GM19468 (cell line): Measurements from ENCODE around the gene JMJD4.

Experiments used
- ATAC-seq: cut with Tn5 transposase; IDR thresholded peaks from one replicate; pipeline ENCODE4 v1.9.1; 2021; ENCODE audit warnings: mild to moderate bottlenecking, moderate library complexity, moderate number of reproducible peaks; ENCODE audit not compliant: unreplicated experiment; ENCODE audit errors: extremely low read depth

Gene JMJD4

DNA sequence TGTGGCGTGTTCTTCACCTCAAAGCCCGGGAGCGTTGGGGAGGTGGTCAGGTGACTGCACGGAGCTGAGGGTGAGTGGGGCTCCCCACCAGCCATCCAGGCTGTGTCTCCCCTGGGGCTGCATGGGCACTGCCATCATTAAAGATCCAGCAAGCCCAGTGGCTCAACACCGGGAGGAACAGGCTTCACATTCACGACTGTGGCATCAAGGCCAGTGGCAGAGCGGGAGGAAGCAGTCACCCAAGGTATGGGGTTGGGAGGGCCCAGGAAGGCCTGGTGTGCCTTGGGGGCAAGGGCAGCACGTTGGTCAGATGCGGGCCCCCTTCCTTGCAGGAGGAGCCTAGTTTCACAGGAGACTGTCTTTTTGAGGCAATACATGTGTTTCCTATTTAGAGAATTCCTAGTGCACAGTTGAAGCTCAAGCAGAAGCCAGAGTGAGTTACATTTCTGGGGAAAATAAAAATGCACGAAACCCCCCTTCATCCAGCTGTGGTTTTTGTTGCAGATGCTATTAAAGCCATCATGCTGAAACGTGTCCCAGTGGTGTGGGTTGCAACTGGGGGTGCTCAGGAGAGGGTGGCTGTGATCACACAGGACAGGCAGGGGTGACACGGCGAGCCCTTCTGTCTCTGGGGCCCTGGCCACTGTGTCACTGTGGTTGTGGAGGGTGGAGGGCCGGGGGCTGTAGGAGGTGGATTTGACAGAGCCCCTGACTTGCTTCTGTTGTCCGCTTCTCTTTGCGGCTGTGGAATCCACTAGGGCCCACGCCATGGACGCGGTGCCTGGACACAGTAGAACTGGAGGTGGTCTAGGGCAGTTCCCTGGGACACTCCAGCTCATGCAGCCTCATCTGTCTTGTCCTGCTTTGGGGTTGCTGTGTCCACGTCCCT is 34.2 kb upstream of the JMJD4 start:
- ATAC-seq = no peak

DNA sequence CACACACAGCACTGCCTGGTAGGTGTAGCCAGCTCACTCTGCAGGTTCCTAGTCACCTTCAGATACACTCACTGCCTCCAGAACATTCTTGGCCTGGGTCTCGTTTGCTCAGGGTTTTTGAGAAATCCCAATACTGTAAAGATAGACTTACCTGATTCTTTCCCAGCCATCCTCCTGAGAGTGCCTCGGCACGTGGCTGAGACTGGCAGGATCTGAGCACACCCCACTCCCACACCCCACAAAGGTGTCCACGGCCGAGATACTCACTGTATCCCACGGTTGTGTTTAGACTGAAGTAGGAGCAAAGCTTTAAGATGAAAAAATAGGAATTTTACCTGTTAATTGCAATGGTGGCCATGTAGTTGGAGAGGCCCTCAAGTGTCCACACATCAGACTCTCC is 33.5 kb upstream of the JMJD4 start:
- ATAC-seq = no peak

DNA sequence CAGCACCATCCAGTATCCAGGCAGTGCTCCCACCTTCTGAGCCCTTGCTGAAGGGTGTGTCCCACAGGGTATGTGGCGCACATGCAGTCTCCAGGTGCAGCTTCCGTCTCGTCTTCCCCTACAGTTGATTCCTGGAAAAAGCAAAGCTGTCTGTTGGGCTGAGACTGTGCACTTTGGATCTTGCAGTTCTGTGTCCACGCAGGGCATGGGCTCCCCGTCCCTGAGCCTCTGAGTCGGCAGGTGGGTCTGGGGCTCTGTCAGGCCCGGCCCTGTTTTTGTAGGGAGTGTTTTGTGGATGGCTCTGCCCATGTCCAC is 33.0 kb upstream of the JMJD4 start:
- ATAC-seq = no peak

DNA sequence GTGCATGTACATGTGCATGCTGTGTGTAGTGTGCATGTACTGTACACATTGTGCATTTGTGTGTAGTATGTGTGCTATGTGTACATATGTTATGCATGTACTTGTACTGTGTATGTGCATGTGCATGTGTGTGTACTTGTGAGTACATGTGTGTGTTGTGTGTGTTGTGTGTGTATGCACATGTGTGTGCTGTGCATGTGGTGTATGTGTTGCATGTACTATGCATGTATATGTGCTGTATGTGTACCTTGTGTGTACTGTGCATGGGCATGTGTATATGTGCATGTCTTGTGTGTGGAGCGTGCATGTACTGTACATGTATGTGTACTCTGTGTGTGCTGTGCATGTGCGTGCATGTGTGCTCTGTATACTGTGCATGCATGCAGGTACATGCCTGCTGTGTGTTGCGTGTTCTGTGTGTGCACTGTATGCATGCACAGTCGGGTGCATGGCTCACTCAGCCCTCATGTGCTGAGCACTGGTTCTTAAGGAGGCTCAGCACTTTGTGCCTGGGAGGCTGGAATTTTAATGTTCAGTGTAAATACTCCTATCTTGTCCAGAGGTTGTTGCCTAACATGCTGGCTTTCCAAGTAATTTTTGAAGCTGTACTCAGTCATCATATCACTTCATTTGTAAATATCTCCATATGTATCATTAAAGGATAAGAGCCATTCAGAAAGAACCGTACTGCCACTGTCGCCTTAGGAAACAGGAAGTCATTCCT is 32.5 kb upstream of the JMJD4 start:
- no peak for ATAC-seq

DNA sequence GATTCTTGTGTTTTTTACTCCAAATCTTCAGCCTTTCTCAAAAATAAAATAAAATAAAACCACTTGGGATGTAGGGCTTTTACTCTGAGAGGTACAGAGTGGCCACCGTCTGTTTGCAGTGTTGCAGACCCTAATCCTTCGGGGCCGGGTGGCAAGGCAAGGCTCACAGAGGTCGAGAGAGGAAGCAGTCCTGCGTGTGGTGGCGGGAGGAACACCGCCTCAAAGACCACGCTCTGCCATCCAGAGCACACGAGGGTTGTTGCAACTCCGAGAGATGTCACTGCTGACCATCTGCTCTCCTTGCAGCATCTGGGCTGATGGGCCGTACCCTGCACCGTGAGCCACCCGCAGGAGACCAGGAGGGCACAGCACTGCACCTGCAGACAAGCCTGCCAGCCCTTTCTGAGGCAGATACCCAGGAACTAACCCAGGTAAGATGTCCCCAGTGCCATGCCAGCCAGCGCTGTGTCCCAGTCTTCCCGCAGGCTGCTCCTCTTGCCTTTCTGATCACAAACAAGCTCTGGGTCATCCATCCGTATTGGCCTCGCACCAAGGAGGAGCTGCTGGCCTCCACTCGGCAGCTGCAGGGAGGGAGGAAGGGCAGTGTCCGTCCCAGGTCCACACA is 31.7 kb upstream of the JMJD4 start:
- no peak for ATAC-seq

DNA sequence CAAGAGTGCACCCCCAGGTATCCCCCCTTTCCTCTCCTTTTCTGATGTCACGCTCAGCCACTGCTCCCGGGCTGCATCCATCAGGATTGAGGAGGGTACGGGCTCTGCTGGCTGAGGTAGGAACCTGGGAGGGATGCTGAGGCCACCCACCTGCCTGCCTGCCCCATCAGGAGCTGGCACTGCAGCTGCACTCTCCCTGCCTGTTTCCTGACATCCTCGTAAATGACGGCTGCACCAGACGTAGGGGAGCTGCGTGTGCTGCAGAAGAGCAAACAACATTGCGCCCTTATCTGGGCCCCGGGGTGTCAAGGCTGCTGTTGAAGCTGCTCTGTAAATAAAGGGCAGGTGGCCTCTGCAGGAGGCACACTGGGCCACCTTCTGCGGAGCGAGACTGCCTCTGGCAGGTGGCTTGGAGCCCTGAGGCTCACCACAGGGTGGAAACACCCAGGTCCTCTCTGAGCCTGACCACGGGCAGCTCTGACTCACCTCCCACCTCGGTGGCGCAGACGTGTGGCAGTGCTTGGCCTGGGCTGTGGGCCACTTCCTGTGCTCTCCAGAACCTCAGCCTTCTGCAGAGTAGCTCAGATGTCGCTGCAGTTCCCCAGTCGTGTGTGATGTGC is 31.0 kb upstream of the JMJD4 start:
- no peak for ATAC-seq

DNA sequence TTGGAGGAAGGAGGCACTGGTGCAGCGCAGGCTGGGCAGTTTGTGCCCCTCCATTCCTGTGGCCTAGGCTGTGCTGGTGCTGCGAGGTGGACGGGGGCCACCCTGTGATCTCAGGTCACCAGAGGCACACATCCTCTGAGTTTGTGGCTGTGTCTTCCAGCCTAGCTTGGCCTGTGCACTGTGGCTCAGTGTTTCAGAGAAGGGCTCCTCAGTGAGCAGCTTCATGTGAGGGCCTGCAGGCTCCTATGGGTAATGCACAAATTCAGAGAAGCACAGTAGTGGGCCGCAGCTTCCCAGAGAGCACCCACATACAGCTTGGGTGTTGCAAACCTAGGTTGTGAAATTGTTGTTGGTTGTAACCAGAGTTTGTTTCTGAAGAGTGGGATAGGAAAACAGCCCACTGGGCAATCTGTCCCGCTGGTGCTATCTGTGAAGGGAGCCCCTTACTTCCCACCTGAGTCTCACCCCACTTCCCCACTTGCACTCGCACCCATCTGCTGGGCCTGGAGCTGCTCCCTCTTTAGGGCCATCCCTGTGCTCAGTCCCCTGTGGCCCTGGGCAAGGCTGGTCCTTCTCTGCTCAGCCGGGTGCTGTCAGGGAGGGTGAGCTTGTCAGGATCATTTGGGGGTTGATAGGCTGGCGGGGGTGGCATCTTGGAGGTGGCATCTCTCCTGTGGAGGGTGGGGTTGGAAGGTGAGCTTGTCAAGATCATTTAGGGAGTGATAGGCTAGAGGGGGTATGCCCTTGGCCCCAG is 30.3 kb upstream of the JMJD4 start:
- ATAC-seq = no peak

DNA sequence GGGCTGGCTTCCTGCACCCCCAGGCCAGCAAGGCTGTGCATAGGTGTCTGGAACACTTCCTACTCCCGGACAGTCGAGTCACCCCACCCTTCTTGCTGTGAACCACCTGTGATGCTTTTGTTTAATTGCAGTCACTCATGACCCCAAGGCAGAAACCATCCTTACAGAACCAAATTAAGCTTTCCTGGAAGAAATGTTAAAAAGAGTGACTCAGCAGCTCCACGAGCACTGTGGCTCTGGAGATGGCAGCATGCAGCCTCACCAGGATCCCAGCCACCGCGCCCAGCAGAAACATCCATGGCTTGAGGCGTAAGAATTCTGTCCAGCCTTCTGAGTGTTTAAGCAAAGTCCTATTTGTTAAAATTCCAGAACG is 28.9 kb upstream of the JMJD4 start:
- ATAC-seq = no peak

- no peak for ATAC-seq
These were observed 28.3 kb upstream of the JMJD4 start for GRCh38 chr1:227763246-227764018.

GRCh38 chr1:227762231-227762911 is 27.3 kb upstream of the JMJD4 start:
- peak; percentile 75 for ATAC-seq

GRCh38 chr1:227761621-227762230 is 26.6 kb upstream of the JMJD4 start:
- ATAC-seq = no peak

DNA sequence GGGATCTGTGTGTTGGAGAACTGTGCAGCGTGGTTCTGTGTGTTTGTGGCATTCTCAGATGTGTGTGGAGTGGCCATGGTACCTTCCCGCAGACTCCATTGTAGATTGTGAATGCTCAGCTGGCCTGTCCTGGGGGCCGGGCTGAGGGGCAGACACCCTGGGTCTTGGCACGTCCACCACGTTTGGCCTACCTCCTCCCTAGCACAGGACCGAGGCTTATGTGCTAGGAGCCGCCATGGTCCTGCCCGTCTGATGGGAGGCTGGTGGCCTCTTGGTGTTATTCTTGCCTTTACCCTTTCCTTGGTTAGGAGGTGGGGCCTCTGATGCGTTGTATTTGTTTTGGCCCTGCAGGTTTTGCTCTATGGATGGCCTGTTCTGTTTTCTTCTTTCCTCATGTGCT is 25.3 kb upstream of the JMJD4 start:
- ATAC-seq = no peak

- no peak for ATAC-seq
These were observed 24.5 kb upstream of the JMJD4 start for GRCh38 chr1:227759341-227760300.

DNA sequence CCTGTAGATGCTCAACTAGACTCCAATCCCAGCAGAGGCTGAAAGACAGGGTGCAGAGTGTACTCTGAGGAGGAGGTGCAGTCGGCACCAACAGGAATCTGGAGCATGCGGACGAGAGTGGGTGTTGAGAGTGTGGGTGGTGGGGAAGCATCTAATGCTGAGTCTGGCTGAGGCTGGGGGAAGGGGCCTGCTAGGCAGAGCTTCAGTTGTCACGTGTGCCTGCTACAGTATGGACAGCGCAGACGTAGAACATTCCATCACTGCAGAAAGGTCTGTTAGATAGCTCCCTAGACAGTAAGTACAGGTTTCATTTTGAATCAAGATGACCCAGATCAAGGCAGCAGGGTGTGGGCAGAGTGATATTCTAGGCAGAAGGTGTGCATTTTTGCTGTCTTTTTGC is 23.3 kb upstream of the JMJD4 start:
- ATAC-seq = no peak

- no peak for ATAC-seq
These were observed 22.7 kb upstream of the JMJD4 start for GRCh38 chr1:227757781-227758180.

DNA sequence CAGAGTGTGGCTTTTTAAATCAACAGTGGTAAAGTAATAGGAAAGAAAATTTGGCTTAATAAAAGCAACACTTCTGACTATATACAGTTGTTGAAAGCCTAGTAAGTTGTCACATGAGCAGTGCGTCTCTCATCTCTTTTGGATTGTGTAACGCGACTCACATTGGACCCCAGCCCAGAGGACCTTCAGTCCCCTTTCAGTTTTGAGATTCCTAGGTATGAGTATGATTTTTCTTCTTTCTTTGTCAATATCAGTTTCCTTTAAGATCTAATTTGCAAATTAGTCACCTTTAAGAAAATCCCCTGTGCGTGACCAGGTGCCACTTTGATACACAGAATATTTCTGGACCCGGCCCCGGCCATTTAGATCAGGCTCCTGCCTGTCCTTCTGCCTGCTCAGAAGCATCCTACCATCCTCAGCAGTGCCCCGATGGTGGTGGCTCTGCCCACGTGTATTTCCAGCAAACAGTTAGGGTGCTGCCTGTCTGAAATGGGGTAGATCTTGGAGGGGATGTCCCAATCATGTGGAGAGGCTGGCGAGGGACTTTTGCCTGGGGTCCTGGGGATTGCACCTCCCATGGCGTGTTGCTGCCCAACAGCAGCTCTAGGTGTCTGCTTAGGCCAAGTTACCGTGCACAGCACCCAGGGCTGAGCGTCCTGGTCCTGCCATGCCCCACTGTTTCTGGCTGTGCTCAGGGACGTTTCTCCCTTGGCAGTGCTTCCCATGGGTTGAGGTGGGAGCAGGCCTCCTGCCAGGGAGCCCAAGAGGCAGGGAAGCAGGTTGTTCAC is 21.3 kb upstream of the JMJD4 start:
- ATAC-seq = no peak

- no peak for ATAC-seq
These were observed 19.9 kb upstream of the JMJD4 start for GRCh38 chr1:227754958-227755357.
